Fibroblast of lung (primary cell): Measurements from ENCODE around the gene IP6K2. TPM values are rescaled to one million over a fixed set of nuclear protein-coding genes. Genes with fewer than 3 reads are reported as not detected.
"Not testable (repeated sequence)": the region's sequence is repeated elsewhere in the genome, so short reads cannot be mapped to it uniquely, and the experiment has no call there.

ENCODE experiments used
- DNase-seq, 2 donors: peaks; one replicate each; pipeline versions ENCODE4 v3.0.0 to v3.0.0-alpha.2; 2010; ENCODE audit warnings: low read depth in 2 of 2
- H2AFZ ChIP-seq: 2 replicates; pipeline ENCODE4 v1.5.1; 2012; ENCODE audit warnings: low read length, control low read depth, inconsistent platforms
- H3K27ac ChIP-seq: 2 replicates; pipeline ENCODE4 v1.5.1; 2011; ENCODE audit warnings: low read length, control low read depth; ENCODE audit not compliant: insufficient read depth
- H3K27me3 ChIP-seq: 2 replicates; pipeline ENCODE4 v1.5.1; 2011; ENCODE audit warnings: mild to moderate bottlenecking, low read length; ENCODE audit not compliant: control insufficient read depth, insufficient read depth
- H3K36me3 ChIP-seq: 2 replicates; pipeline ENCODE4 v1.5.1; 2011; ENCODE audit warnings: low read length; ENCODE audit not compliant: control insufficient read depth, insufficient read depth
- H3K4me1 ChIP-seq: 2 replicates; pipeline ENCODE4 v1.5.1; 2011; ENCODE audit warnings: low read length; ENCODE audit not compliant: control insufficient read depth, insufficient read depth; ENCODE audit errors: extremely low read depth
- H3K4me2 ChIP-seq: 2 replicates; pipeline ENCODE4 v1.5.1; 2011; ENCODE audit warnings: low read length, control low read depth; ENCODE audit not compliant: insufficient read depth; ENCODE audit errors: extremely low read depth
- H3K4me3 ChIP-seq, 4 experiments: fragments of 200-600 bp in 1 of 4; sonication (generic) in 1 of 4; replicated peaks in 1 of 4; 2 replicates each; pipeline ENCODE4 v1.5.1; 2011 to 2016; ENCODE audit warnings: low read length in 4 of 4, low read depth in 3 of 4, mild to moderate bottlenecking in 3 of 4, control low read depth in 2 of 4, inconsistent platforms in 1 of 4, mixed read lengths in 1 of 4; ENCODE audit not compliant: insufficient read depth in 1 of 4; ENCODE audit errors: control extremely low read depth in 1 of 4
- H3K79me2 ChIP-seq: 2 replicates; pipeline ENCODE4 v1.5.1; 2012; ENCODE audit warnings: mild to moderate bottlenecking, low read length, inconsistent platforms; ENCODE audit not compliant: control insufficient read depth, insufficient read depth
- H3K9ac ChIP-seq: 2 replicates; pipeline ENCODE4 v1.5.1; 2011; ENCODE audit warnings: mild to moderate bottlenecking, low read length, control low read depth; ENCODE audit not compliant: insufficient read depth
- H3K9me3 ChIP-seq: 2 replicates; pipeline ENCODE4 v1.5.1; 2012; ENCODE audit warnings: low read depth, low read length; ENCODE audit not compliant: control insufficient read depth, insufficient read depth
- H4K20me1 ChIP-seq: 2 replicates; pipeline ENCODE4 v1.5.1; 2011; ENCODE audit warnings: low read length; ENCODE audit not compliant: control insufficient read depth, insufficient read depth; ENCODE audit errors: extremely low read depth
- CTCF ChIP-seq, 2 donors: IDR thresholded peaks in 1 of 2; conservative IDR thresholded peaks in 1 of 2; 1 replicate in 1 of 2; 2 replicates in 1 of 2; pipeline ENCODE4 v1.5.1; 2011 to 2012; ENCODE audit warnings: low read length in 2 of 2, control low read depth in 1 of 2, inconsistent platforms in 1 of 2, low read depth in 1 of 2, mild to moderate bottlenecking in 1 of 2
- EZH2 ChIP-seq: IDR thresholded peaks from 2 replicates; pipeline ENCODE4 v1.5.1; 2012; ENCODE audit warnings: low read length, control low read depth, mild to moderate bottlenecking; ENCODE audit errors: missing control alignments
- polyA plus RNA-seq, 2 donors: library from polyadenylated mRNA; depleted of rRNA in 1 of 2; stranded (reverse) in 1 of 2; unstranded in 1 of 2; fragments of >200 nt; gene quantifications; 2 replicates each; pipeline ENCODE4 v1.2.1, GENCODE V29; 2011 to 2012; ENCODE audit warnings: missing spikeins in 1 of 2
- total RNA-seq: library from RNA; depleted of rRNA; stranded (reverse); fragments of >200 nt; gene quantifications from 2 replicates; pipeline ENCODE4 v1.2.1, GENCODE V29; 2014

IP6K2 gene
- total and polyA plus RNA-seq, 2 donors (not counting 1 experiment from before 2014, with no cell fraction given), result 53.5 to 58.9 TPM

GRCh38 chr3:48734541-48734940, 17.5 kb upstream of the IP6K2 start:
- not testable (repeated sequence) for H3K36me3 ChIP-seq, H3K9ac ChIP-seq, H3K27me3 ChIP-seq, DNase-seq, H3K4me1 ChIP-seq, H4K20me1 ChIP-seq, H3K79me2 ChIP-seq, H3K4me3 ChIP-seq, H3K27ac ChIP-seq, H2AFZ ChIP-seq, H3K9me3 ChIP-seq, H3K4me2 ChIP-seq

GRCh38 chr3:48733752-48734518, 16.9 kb upstream of the IP6K2 start:
- not testable (repeated sequence) for DNase-seq, H3K79me2 ChIP-seq, H3K9ac ChIP-seq, H3K27ac ChIP-seq, H3K9me3 ChIP-seq, H2AFZ ChIP-seq, H3K36me3 ChIP-seq, H3K4me3 ChIP-seq, H3K4me1 ChIP-seq, H3K27me3 ChIP-seq, H3K4me2 ChIP-seq, H4K20me1 ChIP-seq

GRCh38 chr3:48727511-48727910, 10.5 kb upstream of the IP6K2 start:
- no peaks in the 10 kb centered on the region for H3K9me3 ChIP-seq
- H3K79me2 ChIP-seq, result no peaks in the 10 kb centered on the region
- H3K4me2 ChIP-seq, result no peak overlapping the region
- no peaks in the 10 kb centered on the region for H3K36me3 ChIP-seq
- no peak overlapping the region for H3K4me3 ChIP-seq
- H2AFZ ChIP-seq, result no peak overlapping the region
- H3K4me1 ChIP-seq, result no peaks in the 10 kb centered on the region
- H3K9ac ChIP-seq, result no peak overlapping the region
- H3K27me3 ChIP-seq, result peaks cover 3% of the 10 kb centered on the region
- DNase-seq, result no peak
- no peak overlapping the region for H3K27ac ChIP-seq
- no peaks in the 10 kb centered on the region for H4K20me1 ChIP-seq
- TF ChIP-seq CTCF (conservative IDR thresholded peaks at IDR 0.05 in 1 of 2, IDR thresholded peaks at IDR 0.05 in 1 of 2; ENCODE audit: low read depth in 1 of 2, low read length in 2 of 2), result no peak
- no peak for TF ChIP-seq EZH2

- DNase-seq, H4K20me1 ChIP-seq, H3K9ac ChIP-seq, H3K9me3 ChIP-seq, H3K36me3 ChIP-seq, H3K4me1 ChIP-seq, H3K27ac ChIP-seq, H3K4me2 ChIP-seq, H2AFZ ChIP-seq, H3K79me2 ChIP-seq, H3K27me3 ChIP-seq, H3K4me3 ChIP-seq: not testable (repeated sequence)
Observed at GRCh38 chr3:48725185-48725855, 8.3 kb upstream of the IP6K2 start.
